MCF 10A (cell line): ENCODE data around the gene FOXD2. TPM values are rescaled to one million over a fixed set of nuclear protein-coding genes. Genes with fewer than 3 reads are reported as not detected.

Source experiments
- BruUV-seq: library from RNA; stranded (reverse); fragments of 400-500 nt; replicated peaks from 2 replicates; lab custom pipeline; 2021; lab: Mats Ljungman, UMichigan
- CTCF ChIA-PET: fragments of 300-600 bp; sonication (Branson Sonifier 250); formaldehyde crosslinking; extraction: SDS; loops from one replicate; lab custom pipeline; 2021; ENCODE audit warnings: antibody characterized with exemption, inconsistent platforms; lab: Yijun Ruan, JAX
- POLR2A ChIA-PET: fragments of 300-600, 350-650 bp; sonication (Branson Sonifier 250); formaldehyde crosslinking; extraction: SDS; loops from one replicate; lab custom pipeline; 2020; ENCODE audit warnings: antibody characterized with exemption, inconsistent platforms; lab: Yijun Ruan, JAX
- DNase-seq: peaks from one replicate; pipeline ENCODE4 v3.0.0-alpha.2; 2018; ENCODE audit not compliant: unreplicated experiment
- H3K27ac Mint-ChIP-seq: one replicate; pipeline ENCODE4 v1.8.0; 2022; ENCODE audit warnings: mild to moderate bottlenecking, low read depth, mixed read lengths; ENCODE audit not compliant: unreplicated experiment
- H3K27me3 Mint-ChIP-seq: one replicate; pipeline ENCODE4 v1.8.0; 2022; ENCODE audit warnings: mixed read lengths; ENCODE audit not compliant: insufficient read depth, unreplicated experiment
- H3K36me3 Mint-ChIP-seq: one replicate; pipeline ENCODE4 v1.8.0; 2022; ENCODE audit warnings: mild to moderate bottlenecking, moderate library complexity, mixed read lengths; ENCODE audit not compliant: insufficient read depth, unreplicated experiment
- H3K4me1 Mint-ChIP-seq: one replicate; pipeline ENCODE4 v1.8.0; 2022; ENCODE audit warnings: mixed read lengths; ENCODE audit not compliant: insufficient read depth, unreplicated experiment
- H3K4me3 Mint-ChIP-seq: one replicate; pipeline ENCODE4 v1.8.0; 2022; ENCODE audit warnings: mild to moderate bottlenecking, moderate library complexity, mixed read lengths; ENCODE audit not compliant: unreplicated experiment
- H3K9me3 Mint-ChIP-seq: one replicate; pipeline ENCODE4 v1.8.0; 2022; ENCODE audit warnings: mixed read lengths; ENCODE audit not compliant: unreplicated experiment
- CTCF ChIP-seq: fragments of 200-600 bp; IDR thresholded peaks from one replicate; pipeline ENCODE4 v1.8.0; 2022; ENCODE audit warnings: antibody characterized with exemption, mild to moderate bottlenecking; ENCODE audit not compliant: unreplicated experiment
- intact Hi-C: fragments of 100-400 bp; cut with micrococcal nuclease; formaldehyde crosslinking; loops from 2 replicates; pipeline ENCODE4 v1.14.1; 2022
- total RNA-seq: library from RNA; stranded (reverse); gene quantifications from 2 replicates; pipeline ENCODE4 v1.2.3, GENCODE V29; 2022

The FOXD2 gene
- total RNA-seq, 1 experiment from 2014 or later: 0.44 TPM

DNA sequence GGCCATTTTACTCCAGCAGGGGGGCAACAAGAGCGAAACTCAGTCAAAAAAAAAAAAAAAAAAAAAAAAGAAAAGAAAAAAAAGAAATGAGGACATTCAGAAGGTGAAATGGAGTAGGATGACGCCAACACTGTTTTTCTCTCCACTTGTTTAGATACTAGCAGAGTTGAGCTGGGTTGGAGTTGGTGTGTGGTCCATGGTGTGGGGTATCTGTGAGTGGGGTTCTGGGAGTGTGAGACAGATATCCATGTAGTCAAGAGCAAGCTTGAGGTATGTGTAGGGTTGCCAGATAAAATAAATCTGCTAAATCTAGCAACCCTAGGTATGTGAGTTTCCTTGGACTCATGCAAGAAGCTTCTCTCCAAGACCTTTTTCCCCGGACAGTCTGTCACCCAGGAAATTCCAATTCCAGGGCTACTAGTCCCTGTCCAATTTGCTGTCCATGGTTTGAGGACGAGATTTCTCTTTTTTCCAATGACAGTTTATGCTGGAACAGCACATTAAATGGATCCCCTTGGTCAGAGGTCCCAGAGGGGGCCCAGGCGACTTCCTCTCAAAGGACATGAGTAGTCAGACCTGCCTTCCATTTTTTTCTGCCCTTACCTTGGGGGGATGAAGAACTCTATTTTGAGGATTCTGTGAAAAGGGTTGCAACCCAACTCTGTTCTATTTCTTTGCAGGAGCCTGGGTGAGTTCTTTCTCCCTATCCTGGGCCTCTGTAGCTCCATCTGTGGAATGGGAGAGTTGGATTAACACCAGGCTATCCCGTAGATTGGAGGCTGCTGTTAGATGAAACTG is 2.1 kb upstream of the FOXD2 start:
- Mint-ChIP-seq H3K9me3 (no peaks in the 10 kb centered on the region), H3K27me3 (no peaks in the 10 kb centered on the region), H3K4me1 (peaks cover 32% of the 10 kb centered on the region), H3K4me3 (peak overlapping the region; percentile 92), H3K36me3 (peaks cover 12% of the 10 kb centered on the region), H3K27ac (no peak overlapping the region)
- TF ChIP-seq CTCF: no peak
- POLR2A ChIA-PET: interaction anchor here (0.6 to 3.3 kb wide), 13 partner anchors 7 to 291 kb away, joined by 3 to 17 read pairs (median 3); partner anchors contain the start of gene PDZK1IP1
- DNase-seq: no peak
- intact Hi-C loops: loop anchor here (1.0 to 5.0 kb wide), 4 partner anchors 92 to 801 kb away; no protein-coding TSS in a partner anchor
- TSS peak; percentile 42 for BruUV-seq
- CTCF ChIA-PET: interaction anchor here (0.6 to 13.1 kb wide), 42 partner anchors 11 to 794 kb away, joined by 3 to 696 read pairs (median 4); no protein-coding TSS in a partner anchor

DNA sequence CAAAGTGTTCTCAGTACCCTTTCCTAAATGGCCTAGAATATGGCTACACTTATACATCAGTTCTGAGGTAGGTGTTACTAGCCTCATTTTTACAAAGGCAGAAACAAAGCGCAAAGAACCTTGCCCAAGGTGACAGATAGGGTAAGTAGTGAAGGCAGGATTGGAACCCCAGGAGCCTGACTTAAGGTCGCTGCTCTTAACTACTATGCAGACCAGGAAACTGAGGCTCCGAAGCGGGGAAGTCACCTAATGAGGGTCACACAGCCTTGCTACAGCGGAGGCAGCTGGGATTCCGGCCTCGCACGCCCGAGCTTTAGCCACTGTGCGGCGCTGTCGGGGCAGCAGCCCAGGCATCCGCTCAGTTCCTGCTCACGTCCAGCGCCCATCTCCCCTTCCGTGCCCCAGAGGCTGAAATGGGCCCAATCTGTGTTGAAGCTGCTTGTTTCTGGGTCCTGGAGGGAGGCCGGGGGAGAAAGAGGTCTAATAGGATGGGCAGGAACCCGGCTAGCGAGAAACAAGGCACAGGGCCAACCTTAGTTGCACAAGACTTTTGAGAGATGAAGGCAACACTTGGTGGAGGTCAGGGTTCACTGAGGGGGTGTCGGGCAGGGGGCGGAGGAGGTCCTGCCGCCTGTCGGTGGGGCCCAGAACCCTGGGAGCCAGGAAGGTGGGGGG is 1.4 kb upstream of the FOXD2 start:
- Mint-ChIP-seq H3K4me3 (peak overlapping the region; percentile 92), H3K9me3 (no peaks in the 10 kb centered on the region), H3K27me3 (no peaks in the 10 kb centered on the region), H3K27ac (peak overlapping the region; percentile 35), H3K4me1 (peaks cover 25% of the 10 kb centered on the region), H3K36me3 (peaks cover 12% of the 10 kb centered on the region)
- peak; percentile 78 for DNase-seq
- ChIA-PET POLR2A (interaction anchor here (0.6 to 3.3 kb wide), 11 partner anchors 8 to 290 kb away, joined by 3 to 17 read pairs (median 3); partner anchors contain the start of gene PDZK1IP1), CTCF (interaction anchor here (0.6 to 13.1 kb wide), 37 partner anchors 11 to 626 kb away, joined by 3 to 696 read pairs (median 5); no protein-coding TSS in a partner anchor)
- BruUV-seq: no TSS peak
- intact Hi-C loops: loop anchor here (1.0 to 5.0 kb wide), 4 partner anchors 91 to 800 kb away; no protein-coding TSS in a partner anchor
- peak; percentile 82 for TF ChIP-seq CTCF

GRCh38 chr1:47436979-47437446 is 831 bp upstream of the FOXD2 start:
- Mint-ChIP-seq H3K4me3 (peak overlapping the region; percentile 92), H3K27ac (peak overlapping the region; percentile 35), H3K27me3 (no peaks in the 10 kb centered on the region), H3K4me1 (peaks cover 21% of the 10 kb centered on the region), H3K9me3 (no peaks in the 10 kb centered on the region), H3K36me3 (peaks cover 12% of the 10 kb centered on the region)
- CTCF ChIA-PET: interaction anchor here (0.6 to 13.1 kb wide), 48 partner anchors 9 to 702 kb away, joined by 3 to 696 read pairs (median 5); no protein-coding TSS in a partner anchor
- intact Hi-C loops: loop anchor here (1.0 to 5.0 kb wide), 6 partner anchors 90 to 800 kb away; no protein-coding TSS in a partner anchor
- BruUV-seq: no TSS peak
- DNase-seq: peak; percentile 48
- no peak for TF ChIP-seq CTCF
- POLR2A ChIA-PET: interaction anchor here (0.8 to 3.3 kb wide), 10 partner anchors 9 to 290 kb away, joined by 3 to 17 read pairs (median 6); no protein-coding TSS in a partner anchor
